H1 (cell line): ENCODE results near the gene ACLY. TPM values are rescaled to one million over a fixed set of nuclear protein-coding genes. Genes with fewer than 3 reads are reported as not detected.

ENCODE experiments used
- CTCF ChIA-PET: fragments of 300-600 bp; sonication (Branson Sonifier 250); formaldehyde crosslinking; loops from one replicate; lab custom pipeline; 2021; ENCODE audit not compliant: partially characterized antibody; lab: Charles Lee
- POLR2A ChIA-PET: fragments of 300-600 bp; sonication (Branson Sonifier 250); formaldehyde crosslinking; loops from one replicate; lab custom pipeline; 2021; ENCODE audit warnings: inconsistent platforms; ENCODE audit not compliant: partially characterized antibody; lab: Charles Lee
- DNase-seq, 2 experiments: peaks; one replicate each; pipeline versions ENCODE4 v3.0.0 to v3.0.0-alpha.2; 2010 to 2022; ENCODE audit warnings: low spot score in 2 of 2, low read depth in 1 of 2, mixed read lengths in 1 of 2
- FAIRE-seq: peaks from 2 replicates; lab custom pipeline; 2011; peaks lifted over from hg19 to GRCh38; lab: Jason Lieb, UNC
- H2AFZ ChIP-seq: 2 replicates; pipeline ENCODE4 v1.8.1; 2012; ENCODE audit warnings: low read length, inconsistent platforms
- H2AK5ac ChIP-seq: 2 replicates; pipeline ENCODE4 v1.6.1; 2013; ENCODE audit warnings: low read depth, low read length
- H2BK120ac ChIP-seq: replicated peaks from 2 replicates; pipeline ENCODE3; 2013; ENCODE audit warnings: low read depth, low read length, inconsistent platforms
- H2BK12ac ChIP-seq: 2 replicates; pipeline ENCODE4 v1.6.1; 2013; ENCODE audit warnings: low read depth, low read length
- H2BK15ac ChIP-seq: 2 replicates; pipeline ENCODE4 v1.6.1; 2013; ENCODE audit warnings: low read length
- H2BK20ac ChIP-seq: 2 replicates; pipeline ENCODE4 v1.6.1; 2013; ENCODE audit warnings: low read length
- H2BK5ac ChIP-seq: 2 replicates; pipeline ENCODE4 v1.6.1; 2013; ENCODE audit warnings: low read depth, low read length
- H3K14ac ChIP-seq: 2 replicates; pipeline ENCODE4 v1.6.1; 2013; ENCODE audit warnings: inconsistent platforms; ENCODE audit not compliant: insufficient read length
- H3K18ac ChIP-seq: 2 replicates; pipeline ENCODE4 v1.6.1; 2013; ENCODE audit warnings: low read length; ENCODE audit errors: extremely low read depth
- H3K23ac ChIP-seq: 2 replicates; pipeline ENCODE4 v1.6.1; 2013; ENCODE audit warnings: inconsistent platforms; ENCODE audit not compliant: insufficient read length
- H3K23me2 ChIP-seq: 2 replicates; pipeline ENCODE4 v1.6.1; 2013; ENCODE audit warnings: low read depth, low read length
- H3K27ac ChIP-seq: 2 replicates; pipeline ENCODE4 v1.6.1; 2011; ENCODE audit warnings: low read depth, low read length, inconsistent platforms
- H3K27me3 ChIP-seq, 4 experiments: replicated peaks in 1 of 4; 1 replicate in 1 of 4; 2 replicates in 3 of 4; pipeline versions ENCODE4 v1.6.1 to v1.8.1; 2011 to 2013; ENCODE audit warnings: low read length in 3 of 4, mild to moderate bottlenecking in 3 of 4, inconsistent platforms in 2 of 4, mixed read lengths in 2 of 4, moderate library complexity in 1 of 4; ENCODE audit not compliant: control insufficient read depth in 3 of 4, insufficient read depth in 3 of 4; ENCODE audit errors: extremely low read depth in 1 of 4
- H3K36me3 ChIP-seq, 4 experiments: 2 replicates each; pipeline versions ENCODE4 v1.6.1 to v1.8.1; 2011 to 2013; ENCODE audit warnings: mild to moderate bottlenecking in 4 of 4, low read length in 3 of 4, moderate library complexity in 2 of 4, control low read depth in 1 of 4, inconsistent platforms in 1 of 4; ENCODE audit not compliant: insufficient read depth in 4 of 4, control insufficient read depth in 2 of 4
- H3K4ac ChIP-seq: replicated peaks from 2 replicates; pipeline ENCODE3; 2013; ENCODE audit warnings: low read length, low read depth, mixed read lengths, inconsistent platforms; ENCODE audit not compliant: insufficient read length
- H3K4me1 ChIP-seq, 4 experiments: replicated peaks in 1 of 4; 1 replicate in 1 of 4; 2 replicates in 3 of 4; pipeline versions ENCODE4 v1.6.1 to v1.8.1; 2011 to 2013; ENCODE audit warnings: low read length in 3 of 4, inconsistent platforms in 2 of 4, mixed read lengths in 1 of 4; ENCODE audit not compliant: insufficient read depth in 4 of 4, control insufficient read depth in 3 of 4
- H3K4me2 ChIP-seq, 2 experiments: 2 replicates each; pipeline versions ENCODE4 v1.6.1 to v1.8.1; 2011 to 2013; ENCODE audit warnings: low read depth in 2 of 2, low read length in 2 of 2, control low read depth in 1 of 2, inconsistent platforms in 1 of 2, mild to moderate bottlenecking in 1 of 2; ENCODE audit not compliant: insufficient read depth in 1 of 2
- H3K4me3 ChIP-seq, 4 experiments: fragments of 200-600, 300-600 bp in 1 of 4; sonication (generic), shearing (Covaris generic), sonication (Bioruptor Twin) in 1 of 4; 2 replicates each; pipeline versions ENCODE4 v1.5.1 to v1.8.1; 2011 to 2016; ENCODE audit warnings: low read length in 4 of 4, low read depth in 3 of 4, control low read depth in 2 of 4, inconsistent platforms in 2 of 4, mild to moderate bottlenecking in 2 of 4, mixed read lengths in 1 of 4, moderate library complexity in 1 of 4; ENCODE audit not compliant: insufficient read depth in 2 of 4; ENCODE audit errors: extremely low read depth in 1 of 4
- H3K56ac ChIP-seq: replicated peaks from 2 replicates; pipeline ENCODE3; 2013; ENCODE audit warnings: low read depth, mild to moderate bottlenecking, mixed read lengths, low read length, inconsistent platforms; ENCODE audit not compliant: insufficient read length
- H3K79me1 ChIP-seq: 2 replicates; pipeline ENCODE4 v1.6.1; 2013; ENCODE audit warnings: low read depth, low read length, control low read depth
- H3K79me2 ChIP-seq, 2 experiments: 2 replicates each; pipeline versions ENCODE4 v1.6.1 to v1.8.1; 2012 to 2013; ENCODE audit warnings: low read length in 2 of 2, mild to moderate bottlenecking in 2 of 2, inconsistent platforms in 1 of 2; ENCODE audit not compliant: insufficient read depth in 2 of 2, control insufficient read depth in 1 of 2
- H3K9ac ChIP-seq, 4 experiments: replicated peaks in 1 of 4; 1 replicate in 1 of 4; 2 replicates in 3 of 4; pipeline versions ENCODE4 v1.6.1 to v1.8.1; 2011 to 2013; ENCODE audit warnings: low read depth in 3 of 4, low read length in 3 of 4, control low read depth in 2 of 4, mild to moderate bottlenecking in 2 of 4, moderate library complexity in 2 of 4, inconsistent platforms in 1 of 4; ENCODE audit errors: extremely low read depth in 1 of 4
- H3K9me3 ChIP-seq, 2 experiments: 2 replicates each; pipeline versions ENCODE4 v1.6.1 to v1.8.1; 2012 to 2013; ENCODE audit warnings: mild to moderate bottlenecking in 2 of 2, moderate library complexity in 2 of 2, control low read depth in 1 of 2, inconsistent platforms in 1 of 2, low read depth in 1 of 2, low read length in 1 of 2, mixed read lengths in 1 of 2; ENCODE audit not compliant: insufficient read depth in 2 of 2
- H4K20me1 ChIP-seq, 2 experiments: replicated peaks in 1 of 2; 2 replicates each; pipeline versions ENCODE3 to v1.8.1; 2011 to 2013; ENCODE audit warnings: inconsistent platforms in 2 of 2, low read length in 2 of 2, mild to moderate bottlenecking in 1 of 2; ENCODE audit not compliant: insufficient read depth in 2 of 2, control insufficient read depth in 1 of 2
- H4K5ac ChIP-seq: 2 replicates; pipeline ENCODE4 v1.6.1; 2013; ENCODE audit warnings: low read length, low read depth, mixed read lengths, inconsistent platforms; ENCODE audit not compliant: insufficient read length
- H4K8ac ChIP-seq: 2 replicates; pipeline ENCODE4 v1.8.0; 2013; ENCODE audit warnings: mild to moderate bottlenecking, moderate library complexity, low read length, inconsistent platforms; ENCODE audit not compliant: insufficient read depth; ENCODE audit errors: extremely low read depth
- H4K91ac ChIP-seq: replicated peaks from 2 replicates; pipeline ENCODE3; 2013; ENCODE audit warnings: low read length, mixed read lengths, inconsistent platforms; ENCODE audit not compliant: insufficient read length
- BRCA1 ChIP-seq: IDR thresholded peaks from 2 replicates; pipeline ENCODE4 v1.6.1; 2012; ENCODE audit warnings: low read depth, low read length, improper control_type of control experiment
- EGR1 ChIP-seq: IDR thresholded peaks from 2 replicates; pipeline ENCODE4 v1.6.1; 2011; ENCODE audit warnings: low read depth, low read length, borderline replicate concordance
- EZH2 ChIP-seq: fragments of 200-600 bp; sonication (generic); IDR thresholded peaks from 2 replicates; pipeline ENCODE4 v1.7.1; 2012; ENCODE audit warnings: low read depth, mild to moderate bottlenecking, moderate library complexity, low read length, inconsistent platforms; ENCODE audit not compliant: severe bottlenecking
- KDM1A ChIP-seq: fragments of 200-600, 300-600 bp; sonication (generic); IDR thresholded peaks from 2 replicates; pipeline ENCODE4 v1.7.1; 2016; ENCODE audit warnings: mild to moderate bottlenecking, low read length, borderline replicate concordance
- POU5F1 ChIP-seq: IDR thresholded peaks from 2 replicates; pipeline ENCODE4 v1.6.1; 2011; ENCODE audit warnings: low read depth, mild to moderate bottlenecking, low read length, moderate library complexity
- SIN3A ChIP-seq, 2 experiments: IDR thresholded peaks in 1 of 2; conservative IDR thresholded peaks in 1 of 2; 2 replicates each; pipeline ENCODE4 v1.6.1; 2011 to 2012; ENCODE audit warnings: low read length in 2 of 2, improper control_type of control experiment in 1 of 2, low read depth in 1 of 2, mild to moderate bottlenecking in 1 of 2
- SIRT6 ChIP-seq: IDR thresholded peaks from one replicate; pipeline ENCODE4 v1.7.1; 2012; ENCODE audit warnings: low read length, inconsistent platforms
- SIX5 ChIP-seq: IDR thresholded peaks from 2 replicates; pipeline ENCODE4 v1.6.1; 2011; ENCODE audit warnings: mild to moderate bottlenecking, low read depth, low read length
- SP1 ChIP-seq: IDR thresholded peaks from 2 replicates; pipeline ENCODE4 v1.6.1; 2011; ENCODE audit warnings: low read depth, low read length
- SP2 ChIP-seq: IDR thresholded peaks from 2 replicates; pipeline ENCODE4 v1.6.1; 2012; ENCODE audit warnings: mild to moderate bottlenecking, low read length, inconsistent platforms
- TEAD4 ChIP-seq: IDR thresholded peaks from 2 replicates; pipeline ENCODE4 v1.6.1; 2012; ENCODE audit warnings: low read depth, low read length, inconsistent platforms, mixed read lengths
- ZNF274 ChIP-seq: IDR thresholded peaks from 2 replicates; pipeline ENCODE4 v1.7.0; 2012; ENCODE audit warnings: low read length, borderline replicate concordance; ENCODE audit errors: extremely low read depth
- WGBS, 2 experiments: shearing (Covaris generic) in 1 of 2; methylation state at CpG; one replicate each; pipeline versions ENCODE4 v1.1.6 to v1.1.7; 2013 to 2015; ENCODE audit warnings: low lambda C conversion rate in 2 of 2, mixed read lengths in 2 of 2, inconsistent platforms in 1 of 2, low coverage in 1 of 2, missing lambda C conversion rate in 1 of 2; ENCODE audit not compliant: insufficient replicate concordance in 2 of 2, insufficient coverage in 1 of 2, insufficient read length in 1 of 2; ENCODE audit errors: extremely low coverage in 1 of 2, missing lambda C conversion rate in 1 of 2; 5-methylcytosine and 5-hydroxymethylcytosine counted together
- polyA plus RNA-seq, 7 experiments: library from polyadenylated mRNA; depleted of rRNA in 3 of 7; stranded (reverse) in 5 of 7; unstranded in 2 of 7; fragments of >200 nt in 5 of 7; fragments of 200-250 nt in 2 of 7; gene quantifications; 1 replicate in 5 of 7; 2 replicates in 1 of 7; 4 replicates in 1 of 7; pipeline versions ENCODE4 v1.2.1 to v1.2.3, GENCODE V29; 2011 to 2013; ENCODE audit warnings: missing spikeins in 2 of 7, mixed read lengths in 2 of 7
- total RNA-seq: library from RNA; stranded (reverse); fragmentation: NEBNext Ultra II Directional; extraction: Animal tissue kit (Norgen Biotek cat#: 25700); gene quantifications from 2 replicates; pipeline ENCODE4 v1.2.1, GENCODE V29; 2021

ACLY gene
- total and polyA plus RNA-seq, 2 of the 8 experiments (the other 6 are each of a cell fraction or from before 2014, with no cell fraction given): 167 to 393 TPM

- Histone ChIP-seq H3K27ac (no peak overlapping the region), H3K56ac (no peak overlapping the region), H3K9ac (no peak overlapping the region), H2BK5ac (no peak overlapping the region), H3K23me2 (0 out of 2 replicates have a peak, but pooled peaks cover 2% of the 10 kb centered on the region), H3K79me1 (no peaks in the 10 kb centered on the region), H2BK20ac (no peak overlapping the region), H2AK5ac (no peak overlapping the region), H3K27me3 (no peaks in the 10 kb centered on the region), H3K36me3 (no peaks in the 10 kb centered on the region), H3K4ac (no peak overlapping the region), H4K8ac (no peak overlapping the region), H2BK12ac (no peak overlapping the region), H4K20me1 (no peaks in the 10 kb centered on the region), H3K4me3 (no peak overlapping the region), H3K4me1 (no peaks in the 10 kb centered on the region), H3K4me2 (no peak overlapping the region), H4K91ac (no peak overlapping the region), H2BK15ac (no peak overlapping the region), H3K9me3 (no peaks in the 10 kb centered on the region), H3K14ac (no peak overlapping the region), H4K5ac (no peak overlapping the region), H2AFZ (no peak overlapping the region), H3K23ac (no peak overlapping the region), H3K18ac (no peak overlapping the region), H2BK120ac (no peak overlapping the region), H3K79me2 (no peaks in the 10 kb centered on the region)
- FAIRE-seq: no peak
- ChIA-PET POLR2A (interaction anchor here (0.7 to 1.2 kb wide), 2 partner anchors 8 to 148 kb away, joined by 3 read pairs; no protein-coding TSS in a partner anchor), CTCF (interaction anchor here (0.6 kb wide), 1 partner anchor 1283 kb away, joined by 3 read pairs; no protein-coding TSS in a partner anchor)
- TF ChIP-seq BRCA1 (no peak), TEAD4 (no peak), ZNF274 (no peak), POU5F1 (no peak), EGR1 (no peak), EZH2 (no peak), SP1 (no peak), SIRT6 (no peak), SIX5 (no peak), SIN3A (conservative IDR thresholded peaks at IDR 0.05 in 1 of 2, IDR thresholded peaks at IDR 0.05 in 1 of 2; ENCODE audit: low read depth in 1 of 2, low read length in 2 of 2) (no peak), SP2 (no peak), KDM1A (no peak)
- no peak for DNase-seq
- 96% methylated on average over 3 of the region's 3 CpGs; no CpG with 5 or more reads in 1 of the 2 experiments for WGBS, 2 experiments
These were observed 24.7 kb upstream of the ACLY start for GRCh38 chr17:41943492-41943891.
